Stimulated activated CD4-positive, alpha-beta T cell treated with anti-CD3 and anti-CD28 coated beads, Interleukin-4, amount 100 ng/mL, for 48 hours (primary cell): ENCODE measurements around the gene FOXK2.
"Not testable (repeated sequence)": the region's sequence is repeated elsewhere in the genome, so short reads cannot be mapped to it uniquely, and the experiment has no call there.

Source experiments
- DNase-seq, 2 donors: peaks; one replicate each; pipeline ENCODE4 v3.0.0-alpha.2; 2020; ENCODE audit warnings: low read depth in 2 of 2

Gene FOXK2

GRCh38 chr17:82495844-82496528 is 23.5 kb upstream of the FOXK2 start:
- DNase-seq, result no peak

DNA sequence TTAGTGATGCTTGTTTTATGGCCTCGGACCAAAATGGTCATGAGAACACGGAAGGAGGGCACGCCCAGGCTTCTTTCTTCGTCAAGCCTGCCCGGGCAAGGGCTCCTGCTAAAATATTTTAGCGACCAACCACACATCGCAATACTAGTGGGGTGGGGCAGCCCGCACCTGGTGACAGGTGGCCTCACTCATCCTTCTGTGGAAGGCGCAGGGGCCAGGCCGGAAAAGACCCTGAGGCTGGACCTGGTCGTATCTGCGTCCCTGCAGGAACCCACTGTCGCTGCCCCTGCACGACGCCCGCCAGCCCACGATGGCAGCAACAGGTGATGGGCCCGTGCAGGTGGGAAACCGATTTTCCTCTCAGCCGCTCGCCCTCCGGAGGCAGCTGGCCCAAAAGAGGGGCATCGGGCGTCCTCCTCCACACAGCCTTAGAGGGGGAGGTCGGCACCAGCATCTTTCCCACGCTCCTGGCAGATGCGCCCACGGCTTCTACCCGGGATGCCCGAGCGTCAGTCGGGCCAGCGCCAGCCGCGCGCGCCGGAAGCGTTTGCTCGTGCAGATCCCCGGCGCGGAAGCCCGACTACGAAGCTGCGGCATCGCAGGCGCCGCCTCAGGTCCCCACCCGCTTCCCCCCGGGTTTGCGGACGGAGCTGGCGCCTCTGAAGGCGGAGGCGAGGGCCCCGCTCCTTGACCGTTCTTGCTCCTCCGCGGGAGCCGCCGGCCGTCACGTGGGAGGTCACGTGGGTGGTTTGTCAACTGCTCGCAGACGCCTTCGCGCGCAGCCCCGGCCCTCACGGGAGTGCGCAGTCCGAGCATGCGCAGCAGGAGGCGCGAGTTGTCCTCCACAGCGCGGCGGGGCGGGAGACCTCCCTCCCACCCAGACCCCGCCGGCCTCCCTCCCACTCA is 22.8 kb upstream of the FOXK2 start:
- peak; percentile 86 to 93 for DNase-seq

DNA sequence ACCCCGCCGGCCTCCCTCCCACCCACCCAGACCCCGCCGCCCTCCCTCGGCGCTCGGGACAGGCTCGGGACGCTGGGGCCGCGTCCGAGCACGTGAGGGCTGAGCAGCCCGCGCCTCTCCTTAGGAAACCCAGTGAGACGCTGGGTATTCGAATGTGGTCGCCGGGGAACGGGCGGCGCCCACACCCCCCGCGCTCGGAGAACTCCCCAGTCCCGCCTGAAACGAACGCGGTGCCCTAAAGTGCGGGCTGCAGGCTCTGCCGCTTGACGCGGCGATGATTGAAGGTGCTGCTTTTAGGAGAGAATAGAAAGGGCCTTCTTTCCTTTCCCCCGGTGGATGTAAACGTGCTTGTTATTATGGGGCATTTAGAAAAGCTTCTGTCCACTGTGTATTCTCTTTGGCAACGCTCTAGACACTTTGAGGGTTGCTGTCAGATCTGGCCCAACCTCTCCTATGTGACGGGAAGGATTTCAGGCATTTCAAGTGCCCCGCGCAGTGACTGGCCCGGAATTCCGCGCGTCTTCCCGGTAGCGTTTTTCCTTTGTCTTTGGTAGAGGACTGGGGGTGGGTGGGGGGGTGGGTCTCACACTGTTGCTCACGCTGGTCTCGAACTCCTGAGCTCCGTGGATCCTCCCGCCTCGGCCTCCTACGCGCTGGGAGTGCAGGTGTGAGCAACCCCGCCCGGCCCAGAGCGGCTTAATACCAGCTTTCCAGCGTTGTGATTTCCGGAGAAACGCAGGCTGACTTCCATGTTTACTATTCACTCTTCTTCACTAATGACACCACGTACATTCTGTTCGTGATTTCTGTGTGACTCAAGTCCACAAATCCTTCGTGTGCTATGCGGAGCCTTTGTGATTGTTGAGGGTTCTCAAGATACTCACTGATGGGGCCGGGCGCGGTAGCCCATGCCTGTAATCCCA is 21.8 kb upstream of the FOXK2 start:
- DNase-seq, result peak in 1 of 2 donors; percentile 24

- DNase-seq, result no peak
Measured at GRCh38 chr17:82502207-82502606, 17.3 kb upstream of the FOXK2 start.

GRCh38 chr17:82503094-82503727 is 16.3 kb upstream of the FOXK2 start:
- no peak for DNase-seq

GRCh38 chr17:82503728-82504308 is 15.7 kb upstream of the FOXK2 start:
- DNase-seq, result no peak

GRCh38 chr17:82505296-82505695 is 14.2 kb upstream of the FOXK2 start:
- no peak for DNase-seq

GRCh38 chr17:82506402-82506801 is 13.1 kb upstream of the FOXK2 start:
- peak; percentile 22 to 30 for DNase-seq

GRCh38 chr17:82507631-82508175 is 11.8 kb upstream of the FOXK2 start:
- DNase-seq, result no peak

- not testable (repeated sequence) for DNase-seq
Measured at GRCh38 chr17:82511642-82512041, 7.9 kb upstream of the FOXK2 start.

DNA sequence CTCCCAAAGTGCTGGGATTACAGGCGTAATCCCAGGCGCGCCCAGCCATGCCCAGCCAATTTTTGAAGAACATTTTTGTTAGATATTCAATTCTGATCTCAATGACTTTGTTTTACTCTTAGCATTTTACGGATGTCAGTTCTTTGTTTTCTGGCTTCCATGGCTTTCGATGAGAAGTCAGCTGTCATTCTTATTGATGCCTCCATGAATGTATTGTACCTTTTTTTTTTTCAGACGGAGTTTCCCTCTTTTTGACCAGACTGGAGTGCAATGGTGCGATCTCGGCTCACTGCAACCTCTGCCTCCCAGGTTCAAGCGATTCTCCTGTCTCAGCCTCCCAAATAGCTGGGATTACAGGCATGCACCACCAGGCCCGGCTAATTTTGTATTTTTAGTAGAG is 5.7 kb upstream of the FOXK2 start:
- DNase-seq, result not testable (repeated sequence)

- no peak for DNase-seq
Measured at GRCh38 chr17:82517230-82517865, 2.2 kb upstream of the FOXK2 start.

DNA sequence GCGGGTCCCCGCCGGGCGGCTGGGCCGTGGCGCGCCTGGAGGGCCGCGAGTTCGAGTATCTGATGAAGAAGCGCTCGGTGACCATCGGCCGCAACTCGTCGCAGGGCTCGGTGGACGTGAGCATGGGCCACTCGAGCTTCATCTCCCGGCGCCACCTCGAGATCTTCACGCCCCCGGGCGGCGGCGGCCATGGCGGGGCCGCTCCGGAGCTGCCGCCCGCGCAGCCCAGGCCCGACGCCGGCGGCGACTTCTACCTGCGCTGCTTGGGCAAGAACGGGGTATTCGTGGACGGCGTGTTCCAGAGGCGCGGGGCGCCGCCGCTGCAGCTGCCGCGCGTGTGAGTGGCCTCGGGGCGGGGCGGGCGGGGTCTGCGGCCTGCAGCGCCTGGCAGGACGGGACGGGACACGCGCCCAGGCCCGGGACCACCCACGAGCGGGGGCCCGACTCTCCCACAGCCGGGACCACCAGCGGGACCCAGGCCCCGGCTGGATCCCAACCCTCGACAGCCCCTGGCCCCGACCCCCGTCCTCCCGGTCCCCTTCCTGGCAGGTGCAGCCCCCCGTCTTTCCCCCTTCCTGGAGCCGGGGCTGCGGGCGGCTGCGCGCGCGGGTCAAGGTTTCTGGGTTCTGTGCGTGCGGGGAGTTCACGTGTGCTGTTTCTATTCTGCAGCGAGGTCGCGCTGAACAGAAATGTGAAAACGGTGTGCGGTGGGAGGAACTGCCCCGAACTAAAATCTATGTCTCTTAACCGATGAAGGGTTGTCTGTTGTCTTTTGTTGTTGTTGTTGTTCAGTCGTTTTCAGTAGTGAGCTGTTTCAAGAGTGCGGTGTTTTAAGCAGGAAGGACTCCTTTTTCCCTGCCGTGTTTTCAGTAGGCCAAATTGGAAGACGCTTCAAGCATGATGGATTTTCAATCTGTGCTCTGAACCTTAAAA is 705 bp downstream of the FOXK2 start:
- peak; percentile 23 to 24 for DNase-seq

- DNase-seq, result no peak
Measured at GRCh38 chr17:82524540-82524939, 5.0 kb downstream of the FOXK2 start.

DNA sequence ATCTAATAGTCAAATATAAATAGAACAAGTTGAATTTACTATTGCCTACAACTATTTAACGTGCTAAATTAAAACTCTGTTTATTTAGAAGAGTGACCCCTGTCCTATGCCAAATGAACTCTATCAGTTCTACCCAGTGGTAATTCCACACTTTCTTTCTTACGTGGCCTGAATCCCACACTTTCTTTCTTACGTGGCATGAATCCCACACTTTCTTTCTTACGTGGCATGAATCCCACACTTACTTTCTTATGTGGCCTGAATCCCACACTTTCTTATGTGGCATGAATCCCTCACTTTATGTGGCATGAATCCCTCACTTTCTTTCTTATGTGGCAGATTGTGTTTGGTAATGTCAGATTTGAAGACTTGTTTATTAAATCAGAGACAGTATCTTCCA is 6.2 kb downstream of the FOXK2 start:
- DNase-seq, result no peak

GRCh38 chr17:82527898-82528297 is 8.4 kb downstream of the FOXK2 start:
- DNase-seq, result no peak

DNA sequence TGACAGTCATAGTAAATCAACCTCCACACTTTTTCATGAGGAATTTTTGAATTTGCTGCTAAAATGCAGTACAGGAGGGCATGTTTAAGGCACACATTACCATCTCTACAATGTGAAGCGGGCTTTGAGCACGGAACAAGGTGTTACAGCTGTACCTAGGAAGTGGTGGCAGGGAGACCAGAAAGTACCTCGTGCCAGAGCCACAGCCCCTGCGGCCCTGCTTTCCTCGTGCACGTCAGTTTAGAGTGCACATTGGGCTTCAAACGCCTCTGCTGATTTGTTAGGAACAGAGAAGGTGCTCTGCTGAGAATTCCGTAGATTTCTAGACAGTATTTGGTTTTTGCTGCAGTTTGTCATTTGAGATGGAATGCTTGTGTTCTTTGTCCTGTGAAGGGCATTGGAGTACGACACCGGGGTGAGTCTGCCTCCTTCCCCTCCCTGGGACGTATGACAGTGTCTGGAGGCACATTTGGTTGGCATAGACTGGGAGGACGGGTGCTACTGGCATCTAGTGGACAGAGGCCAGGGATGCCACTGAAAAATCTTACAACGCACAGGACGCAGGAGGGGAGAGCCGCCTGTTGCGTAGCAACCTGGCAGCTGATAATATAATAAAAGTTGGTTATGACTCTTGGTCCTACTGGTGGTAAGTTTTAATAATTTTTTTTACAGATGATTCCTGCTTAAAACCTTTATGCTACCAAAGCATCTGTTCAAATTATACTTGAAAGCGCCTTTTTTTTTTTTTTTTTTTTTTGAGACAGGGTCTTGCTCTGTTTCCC is 9.1 kb downstream of the FOXK2 start:
- DNase-seq, result no peak

DNA sequence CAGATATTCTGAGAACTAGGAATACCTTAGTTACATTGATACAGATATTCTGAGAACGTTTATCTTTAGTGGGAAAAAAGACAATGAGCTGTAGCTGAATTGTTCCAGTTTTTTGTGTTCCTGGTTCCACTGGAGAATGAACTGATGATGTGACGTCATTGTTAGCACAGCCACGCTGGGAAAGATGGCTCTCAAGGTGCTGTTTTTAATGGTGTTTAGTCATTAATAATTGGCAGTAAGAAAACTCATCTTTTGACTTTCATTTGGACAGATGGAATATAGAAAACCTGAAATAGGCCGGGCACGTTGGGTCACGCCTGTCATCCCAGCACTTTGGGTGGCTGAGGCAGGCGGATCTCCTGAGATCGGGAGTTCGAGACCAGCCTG is 10.4 kb downstream of the FOXK2 start:
- DNase-seq, result no peak
